ENCODE measurements around the gene IL10.

Gene IL10

DNA sequence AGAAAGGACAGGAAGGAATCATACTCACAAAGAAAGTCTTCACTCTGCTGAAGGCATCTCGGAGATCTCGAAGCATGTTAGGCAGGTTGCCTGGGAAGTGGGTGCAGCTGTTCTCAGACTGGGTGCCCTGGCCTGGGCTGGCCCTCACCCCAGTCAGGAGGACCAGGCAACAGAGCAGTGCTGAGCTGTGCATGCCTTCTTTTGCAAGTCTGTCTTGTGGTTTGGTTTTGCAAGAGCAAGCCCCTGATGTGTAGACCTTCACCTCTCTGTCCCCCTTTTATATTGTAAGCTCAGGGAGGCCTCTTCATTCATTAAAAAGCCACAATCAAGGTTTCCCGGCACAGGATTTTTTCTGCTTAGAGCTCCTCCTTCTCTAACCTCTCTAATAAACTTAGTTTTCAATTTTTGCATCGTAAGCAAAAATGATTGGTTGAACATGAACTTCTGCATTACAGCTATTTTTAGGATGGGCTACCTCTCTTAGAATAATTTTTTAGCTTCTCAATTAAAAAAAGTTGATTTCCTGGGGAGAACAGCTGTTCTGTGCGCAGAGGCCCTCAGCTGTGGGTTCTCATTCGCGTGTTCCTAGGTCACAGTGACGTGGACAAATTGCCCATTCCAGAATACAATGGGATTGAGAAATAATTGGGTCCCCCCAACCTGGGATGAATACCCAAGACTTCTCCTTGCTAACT, at the start of gene IL10:
TSS of gene IL10 (minus strand) at position 252 of the 695 bp plus-strand sequence. CDS start at position 193, 59 bp downstream.
- DNase-seq: no peak

DNA sequence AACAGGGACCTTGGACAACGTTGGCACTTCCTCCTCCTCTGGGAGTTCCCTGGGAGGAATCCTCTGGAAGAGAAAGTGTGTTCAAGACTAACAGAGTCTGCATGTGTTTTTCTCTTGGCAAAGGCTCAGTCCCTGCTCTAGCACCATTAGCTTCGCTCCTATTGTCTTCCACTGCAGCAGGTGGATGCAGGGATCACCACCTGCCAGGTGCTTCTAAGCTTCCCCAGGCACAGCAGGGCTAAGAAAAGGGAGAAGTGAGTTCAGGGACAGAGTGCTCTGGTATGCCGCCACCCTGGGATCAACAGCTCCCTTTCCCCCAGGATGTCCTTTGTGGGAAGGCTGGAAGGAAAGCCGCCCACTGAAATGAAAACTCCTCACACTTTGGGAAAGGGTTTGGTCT, 49.2 kb upstream of the IL10 start:
- peak; percentile 50 for DNase-seq

GRCh38 chr1:206816390-206817287, 44.3 kb upstream of the IL10 start:
- no peak for DNase-seq

DNA sequence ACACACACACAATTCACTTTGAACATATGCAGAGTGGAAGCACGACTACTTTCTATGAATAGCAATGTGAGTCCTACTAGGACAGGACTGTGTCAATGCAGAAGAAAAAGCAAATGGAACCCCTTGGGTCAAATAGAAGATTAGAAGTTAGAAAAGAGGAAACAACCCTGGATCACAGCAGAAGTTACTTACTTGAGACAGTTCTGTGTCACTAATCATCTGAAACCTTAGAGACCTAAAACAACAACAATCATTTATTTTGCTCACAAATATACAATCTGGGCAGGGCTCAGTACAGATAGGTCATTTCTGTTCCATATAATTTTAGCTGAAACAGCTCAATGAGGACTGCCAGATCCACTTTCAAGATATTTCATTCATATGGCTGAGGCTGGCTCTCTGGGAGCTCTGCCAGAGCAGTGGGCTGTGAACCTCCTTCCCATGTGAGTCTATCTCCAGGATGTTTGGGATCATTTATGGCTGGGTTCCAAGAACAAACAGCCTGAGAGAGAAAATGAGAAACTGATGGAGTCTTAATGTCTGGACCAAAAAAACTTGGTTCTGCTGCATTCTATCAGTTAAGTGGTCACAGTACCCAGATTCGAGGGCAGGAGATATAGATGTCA, 42.5 kb upstream of the IL10 start:
- peak; percentile 36 for DNase-seq

GRCh38 chr1:206812471-206812870, 40.2 kb upstream of the IL10 start:
- DNase-seq: no peak

DNA sequence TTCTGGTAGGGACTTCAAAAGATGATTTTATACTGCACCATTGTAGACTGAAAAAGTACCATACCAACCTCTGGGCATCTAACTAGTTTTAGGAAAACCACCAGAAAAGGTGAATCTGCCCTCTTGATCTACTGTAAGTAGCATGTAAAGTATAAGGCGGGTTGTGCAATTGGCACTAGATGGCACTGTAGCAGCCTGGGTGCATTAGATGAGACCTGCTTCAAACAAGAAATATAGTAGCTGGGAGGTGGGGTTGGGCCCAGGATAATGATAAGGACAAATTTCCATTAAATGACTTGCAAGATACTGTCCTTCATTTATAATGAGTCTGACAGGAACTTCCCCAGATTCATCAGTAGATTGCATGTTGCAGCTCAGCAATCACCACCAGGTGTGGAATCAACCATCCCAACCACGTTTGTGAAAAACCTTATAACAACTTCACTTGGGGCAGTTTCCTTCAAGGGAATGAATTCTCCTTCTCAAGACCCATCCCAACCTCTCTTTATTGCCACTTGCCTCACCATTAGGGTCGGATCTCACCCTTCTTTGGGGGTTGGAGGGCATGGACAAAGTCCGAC, 37.3 kb upstream of the IL10 start:
- DNase-seq: peak; percentile 5

DNA sequence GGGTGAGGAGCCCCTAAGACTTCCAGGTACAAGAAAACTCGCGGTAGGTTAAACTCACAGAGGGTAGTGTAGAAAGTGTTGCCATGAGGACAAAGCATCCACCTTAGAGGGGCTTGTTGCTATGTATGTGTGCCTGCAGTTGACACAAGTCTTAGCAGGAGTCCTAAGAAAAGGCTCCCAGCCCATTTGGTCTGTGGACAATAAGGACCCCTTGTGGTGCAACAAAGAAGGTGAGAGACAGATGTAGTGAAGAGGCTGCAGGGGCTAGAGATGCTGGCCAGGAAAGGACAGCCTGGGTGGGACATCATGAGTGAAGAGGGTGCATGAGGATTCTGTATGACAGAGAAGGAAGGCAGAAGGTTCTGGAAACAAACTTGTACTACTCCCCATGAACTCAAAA, 36.3 kb upstream of the IL10 start:
- DNase-seq: no peak

DNA sequence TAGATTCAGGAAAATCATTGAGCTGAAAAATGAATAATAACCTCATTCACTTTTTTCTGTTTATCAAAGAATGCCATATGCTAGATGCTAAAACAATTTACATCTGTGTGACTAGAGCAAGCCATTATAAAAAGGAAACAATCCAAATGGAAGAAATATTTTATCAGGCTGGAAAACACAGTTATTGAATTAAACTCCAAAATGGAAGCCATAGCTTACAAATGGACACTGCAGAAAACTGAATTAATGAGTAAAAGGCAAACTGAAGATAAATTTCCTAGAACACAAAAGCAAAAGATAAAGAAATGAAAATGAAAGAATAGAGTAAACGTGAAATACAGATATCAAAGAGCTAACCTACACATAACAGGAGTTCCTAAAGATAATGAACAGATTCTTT, 33.1 kb upstream of the IL10 start:
- DNase-seq: no peak

DNA sequence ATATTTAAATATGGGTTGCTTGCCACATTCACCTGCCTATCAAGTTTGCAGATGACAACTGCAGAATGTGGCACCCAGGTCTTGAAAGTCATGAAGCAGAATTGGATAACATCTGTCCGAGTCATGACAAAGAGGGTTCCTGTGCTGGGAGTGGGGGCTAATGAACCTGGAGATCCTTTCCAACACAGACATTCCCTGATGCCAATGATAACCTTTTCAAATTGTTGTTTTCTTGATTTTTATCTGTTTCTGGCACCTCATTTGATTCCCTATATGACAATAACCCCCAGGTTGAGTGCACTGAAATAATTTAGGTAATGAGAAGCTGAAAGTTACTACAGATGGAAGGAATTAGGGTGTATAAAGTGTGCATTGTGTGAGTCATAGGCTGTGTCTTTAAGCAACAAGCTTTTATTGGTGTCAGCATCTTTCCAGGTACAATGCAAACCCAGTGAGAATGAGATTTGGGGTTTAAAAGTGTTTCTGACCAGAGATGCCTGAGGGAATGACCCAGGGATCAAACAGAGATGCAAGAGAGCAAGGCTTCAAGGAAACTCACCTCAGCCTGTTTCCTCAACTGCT, 32.0 kb upstream of the IL10 start:
- DNase-seq: no peak

GRCh38 chr1:206803221-206803730, 31.0 kb upstream of the IL10 start:
- no peak for DNase-seq

DNA sequence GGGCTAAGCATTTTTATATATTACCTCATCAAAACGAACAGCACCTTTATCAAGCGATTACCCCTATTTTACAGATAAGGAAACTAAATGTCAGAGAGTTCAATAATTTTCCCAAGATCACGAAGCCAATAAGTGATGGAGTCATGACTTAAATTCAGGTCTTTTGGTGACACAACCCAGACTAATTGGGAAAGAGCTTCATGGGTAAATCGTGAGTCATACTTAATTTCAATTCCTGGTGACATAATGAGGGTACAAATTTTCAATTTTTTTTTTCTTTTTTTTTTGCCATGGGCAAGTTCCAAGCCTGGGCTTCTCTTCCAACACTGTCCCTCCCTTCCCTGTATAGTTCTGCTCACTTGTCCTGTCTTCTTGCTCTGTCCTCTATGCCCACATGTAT, 30.1 kb upstream of the IL10 start:
- DNase-seq: no peak

- DNase-seq: no peak
These were observed 29.2 kb upstream of the IL10 start for GRCh38 chr1:206801467-206801866.

DNA sequence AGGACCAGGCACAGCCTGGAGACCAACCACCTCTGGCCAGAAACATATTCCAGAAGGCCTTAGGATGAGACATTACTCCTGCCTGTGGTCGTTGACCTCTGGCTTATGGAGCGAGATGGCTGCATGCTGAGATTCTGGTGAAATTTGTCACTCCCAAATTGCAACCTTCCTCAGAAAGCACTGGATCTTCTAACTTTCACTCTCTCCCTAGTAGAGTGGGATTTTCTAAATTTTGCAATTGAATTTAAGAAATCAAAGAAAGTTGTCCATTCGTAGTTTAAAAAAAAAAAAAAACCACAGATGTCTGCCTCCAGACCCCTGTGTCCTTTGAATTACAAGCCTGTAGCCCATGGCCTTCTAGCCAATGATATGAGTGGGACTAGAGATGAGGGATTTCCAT, 28.6 kb upstream of the IL10 start:
- no peak for DNase-seq

DNA sequence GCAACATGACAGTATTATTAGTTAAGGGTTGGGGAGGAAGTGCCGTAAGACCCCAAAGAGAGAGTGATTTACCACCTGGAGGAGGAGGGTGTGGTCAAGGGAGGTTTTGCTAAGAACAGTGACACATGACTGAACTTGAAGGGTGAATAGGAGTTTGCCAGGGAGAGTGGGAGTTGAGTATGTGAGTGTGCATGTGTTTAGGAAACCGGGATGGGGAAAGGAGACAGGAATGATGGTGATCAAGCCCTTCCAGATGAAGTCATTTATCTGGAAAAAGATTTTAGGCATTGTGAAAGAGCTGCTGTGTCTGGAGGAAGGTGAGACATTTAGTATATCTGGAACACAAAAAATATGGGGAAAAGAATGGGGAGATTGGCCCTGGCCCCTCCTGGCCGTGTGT, 28.1 kb upstream of the IL10 start:
- DNase-seq: no peak

DNA sequence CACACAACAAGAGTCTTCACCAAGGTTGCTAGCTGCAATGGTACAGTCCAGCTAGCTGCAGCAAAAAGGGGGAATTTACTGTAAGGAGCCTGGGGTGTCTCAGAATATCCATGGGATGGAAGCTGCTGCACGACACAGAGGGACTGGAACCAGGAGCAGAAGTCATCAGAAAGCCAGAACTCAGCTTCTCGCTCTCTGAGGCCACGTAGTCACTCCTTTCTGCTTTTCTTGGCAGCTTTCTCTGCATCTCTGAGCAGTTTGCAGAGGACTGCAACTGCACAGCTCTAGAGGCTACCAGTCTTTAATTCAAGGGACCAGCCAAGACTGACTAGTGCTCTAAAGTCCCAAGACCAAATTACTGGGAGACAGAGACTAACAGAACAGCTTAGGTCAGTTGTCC, 27.0 kb upstream of the IL10 start:
- no peak for DNase-seq

DNA sequence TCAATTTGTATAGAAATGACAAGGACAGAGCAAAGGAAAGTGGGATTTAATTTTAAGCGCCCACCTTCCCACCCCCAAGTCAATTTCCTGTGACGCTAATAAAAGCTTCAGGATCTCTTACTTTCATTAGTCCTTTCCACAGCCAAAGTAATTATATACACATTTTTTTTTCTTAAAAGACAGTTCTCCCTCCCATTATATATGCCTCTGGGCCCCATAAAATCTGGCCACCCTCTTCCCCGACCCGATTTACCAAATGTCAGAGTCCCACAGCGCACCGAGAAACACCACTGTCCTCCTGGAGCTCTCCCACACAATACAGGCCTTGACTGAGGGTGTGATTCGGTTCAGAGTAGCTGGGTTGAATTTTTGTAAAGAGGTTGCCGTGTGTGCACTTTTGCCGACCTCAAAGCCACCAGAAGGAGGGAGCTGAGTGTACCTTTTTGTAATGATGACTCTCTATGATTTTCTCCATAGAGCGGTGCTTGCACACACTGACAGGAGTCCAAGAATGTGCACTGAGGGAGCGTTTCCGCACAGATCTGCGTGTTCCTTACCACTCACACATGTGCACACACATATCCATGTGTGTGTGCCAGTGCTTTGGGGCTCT, 26.2 kb upstream of the IL10 start:
- no peak for DNase-seq

DNA sequence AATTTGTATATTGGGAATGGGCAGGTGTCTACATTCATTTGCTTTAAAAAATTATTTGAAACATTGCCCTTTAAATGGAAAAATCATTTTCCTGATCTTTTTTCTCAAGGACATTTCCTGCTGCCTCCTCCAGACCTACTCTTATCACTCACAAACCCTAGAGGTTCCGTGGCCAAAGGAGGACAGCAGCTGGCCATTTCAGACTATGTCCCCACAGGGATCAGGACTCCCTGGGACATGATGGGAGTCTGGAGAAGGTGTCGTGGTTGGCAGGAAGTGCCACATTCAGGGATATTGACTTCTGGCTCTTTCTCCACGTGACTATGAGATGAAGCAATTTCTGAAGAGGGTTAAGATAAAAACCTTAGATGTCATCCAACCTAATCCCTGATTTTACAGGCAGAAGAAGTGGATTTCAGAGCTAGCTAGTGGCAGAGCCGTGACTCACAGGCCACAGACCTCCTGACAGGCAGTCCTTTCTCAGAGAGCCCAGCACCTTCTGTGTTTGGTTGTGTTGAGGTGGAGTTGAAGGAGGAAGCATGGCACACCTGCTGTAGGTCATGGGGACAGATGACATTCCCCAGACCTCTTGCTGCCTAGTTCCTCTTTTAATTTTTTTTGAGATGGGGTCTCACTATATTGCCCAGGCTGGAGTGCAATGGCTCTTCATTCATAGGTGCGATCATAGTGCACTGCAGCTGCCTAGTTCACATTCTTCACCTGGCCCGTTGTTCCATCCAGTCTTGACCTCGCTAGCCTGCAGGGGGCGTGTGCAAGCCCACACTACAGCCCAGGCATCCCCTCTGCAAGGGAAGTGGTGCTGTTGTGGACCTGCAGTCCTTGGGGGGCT, 25.5 kb upstream of the IL10 start:
- DNase-seq: no peak

- DNase-seq: no peak
These were observed 24.7 kb upstream of the IL10 start for GRCh38 chr1:206796981-206797402.

DNA sequence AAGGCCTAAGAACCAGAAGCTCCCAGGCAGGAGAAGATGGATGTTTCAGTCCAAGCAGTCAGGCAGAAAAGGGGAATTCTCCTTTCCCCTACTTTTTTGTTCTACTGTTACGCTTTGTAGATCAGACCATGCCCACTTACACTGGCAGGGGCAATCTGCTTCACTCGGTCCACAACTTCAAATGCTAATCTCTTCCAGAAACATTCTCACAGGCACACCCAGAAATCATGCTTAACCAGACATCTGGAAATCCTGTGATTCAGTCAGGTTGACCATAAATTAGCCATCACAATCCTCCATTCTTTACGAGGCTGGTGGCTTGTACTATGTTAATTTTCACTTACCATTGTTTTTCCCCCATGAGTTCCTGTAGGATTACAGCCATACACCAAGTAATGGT, 23.8 kb upstream of the IL10 start:
- no peak for DNase-seq

DNA sequence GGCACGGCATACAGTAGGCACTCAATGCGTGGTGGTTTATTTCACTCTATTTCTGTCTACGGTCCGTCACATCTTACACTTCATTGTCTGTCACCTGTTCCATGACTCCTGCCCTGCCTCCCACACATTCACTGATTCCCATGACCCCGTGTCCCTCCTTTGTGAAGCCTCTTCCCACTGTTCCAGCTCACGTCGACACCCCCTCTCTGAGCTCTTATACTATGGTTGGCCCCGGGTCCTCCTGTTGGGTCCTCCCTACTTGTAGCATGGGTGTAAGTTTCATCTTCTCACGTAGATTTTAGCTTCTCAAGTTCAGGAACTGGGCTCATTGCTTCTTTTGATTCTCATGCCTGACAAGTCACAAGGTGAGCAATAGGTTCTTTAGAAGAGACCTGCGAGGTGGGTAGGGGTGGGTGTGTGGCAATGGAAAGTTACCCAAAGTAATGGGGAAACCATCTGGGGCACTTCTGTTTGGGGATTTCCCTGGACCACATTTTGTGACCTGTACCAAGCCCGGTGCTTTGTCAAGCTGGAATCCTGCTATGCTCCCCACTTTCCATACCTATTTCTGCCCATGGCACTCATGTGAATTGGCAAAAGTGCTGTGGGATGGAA, 22.1 kb upstream of the IL10 start:
- DNase-seq: no peak

DNA sequence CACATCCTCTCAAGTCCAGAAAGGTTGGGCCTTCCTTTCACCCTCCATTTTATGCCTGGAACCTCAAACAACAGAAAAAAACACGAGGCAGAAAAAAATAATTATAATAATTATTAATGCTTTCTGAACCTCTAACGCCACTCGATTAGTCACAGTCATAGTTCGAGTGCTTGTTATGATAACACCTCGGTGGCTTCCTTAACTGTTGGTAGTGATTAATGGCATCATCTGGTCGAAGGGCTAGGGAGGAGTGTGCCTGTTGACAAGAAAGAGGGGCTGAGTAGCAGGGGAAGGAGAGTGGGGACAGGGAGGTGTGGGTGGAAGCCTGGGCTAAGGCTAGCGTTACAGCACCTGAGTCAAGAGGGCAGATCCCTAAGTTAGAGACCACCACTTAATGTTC, 21.3 kb upstream of the IL10 start:
- DNase-seq: no peak

Data from NCI-H2029 treated with DMSO at 0.1 percent for 48 hours (cell line).